Stomach (tissue), 9 donors: ENCODE results near the gene SOX12. TPM values are rescaled to one million over a fixed set of nuclear protein-coding genes. Genes with fewer than 3 reads are reported as not detected.

ENCODE experiments used
- DNase-seq, 2 donors: peaks; one replicate each; pipeline versions ENCODE4 v3.0.0 to v3.0.0-alpha.2; 2013 to 2019
- H3K27ac ChIP-seq, 5 donors: fragments of 200-600 bp in 4 of 5; sonication (generic) in 4 of 5; one replicate each; pipeline ENCODE4 v1.5.1; 2013 to 2019; ENCODE audit warnings: mild to moderate bottlenecking in 1 of 5, moderate library complexity in 1 of 5
- H3K27me3 ChIP-seq, 3 donors: fragments of 200-600 bp; sonication (generic); one replicate each; pipeline ENCODE4 v1.5.1; 2017 to 2019; ENCODE audit warnings: mixed run types in 1 of 3
- H3K36me3 ChIP-seq, 4 donors: fragments of 200-600 bp; sonication (generic); 1 replicate in 3 of 4; 2 replicates in 1 of 4; pipeline ENCODE4 v1.5.1; 2016 to 2019
- H3K4me1 ChIP-seq, 4 donors: fragments of 200-600 bp; sonication (generic); one replicate each; pipeline ENCODE4 v1.5.1; 2016 to 2019
- H3K4me3 ChIP-seq, 4 donors: fragments of 200-600 bp; sonication (generic) in 3 of 4; one replicate each; pipeline ENCODE4 v1.5.1; 2016 to 2019; ENCODE audit warnings: mild to moderate bottlenecking in 1 of 4
- H3K9me3 ChIP-seq, 4 donors: fragments of 200-600 bp; sonication (generic); one replicate each; pipeline ENCODE4 v1.5.1; 2016 to 2019
- EP300 ChIP-seq: sonication (generic); formaldehyde crosslinking; IDR thresholded peaks from one replicate; pipeline ENCODE4 v1.6.1; 2017; ENCODE audit warnings: antibody characterized with exemption
- POLR2A ChIP-seq, 4 donors: fragments of 450-650 bp; IDR thresholded peaks; one replicate each; pipeline ENCODE4 v1.6.1; 2016; ENCODE audit warnings: antibody characterized with exemption in 4 of 4, control low read depth in 2 of 4, mild to moderate bottlenecking in 1 of 4, moderate library complexity in 1 of 4
- POLR2AphosphoS5 ChIP-seq, 3 donors: sonication (generic); formaldehyde crosslinking; IDR thresholded peaks; one replicate each; pipeline ENCODE4 v1.6.1; 2016; ENCODE audit warnings: antibody characterized with exemption in 3 of 3
- WGBS, 5 donors: extraction: QIAGEN DNeasy Blood & Tissue Kit in 3 of 5; methylation state at CpG; one replicate each; pipeline versions ENCODE4 v1.1.5 to v1.1.7; 2013 to 2018; 5-methylcytosine and 5-hydroxymethylcytosine counted together
- intact Hi-C: fragments of 100-400 bp; cut with DNase I; formaldehyde crosslinking; loops from one replicate; pipeline ENCODE4 v1.15.1; 2023; ENCODE audit warnings: low total_unique reads
- polyA plus RNA-seq, 3 donors: library from polyadenylated mRNA; stranded (reverse); fragments of 200-250 nt; gene quantifications; one replicate each; pipeline ENCODE4 v1.2.3, GENCODE V29; 2013
- total RNA-seq, 5 donors: library from RNA; depleted of rRNA; stranded (reverse); fragments of >200 nt; gene quantifications; one replicate each; pipeline versions ENCODE4 v1.1.0 to v1.2.3, GENCODE V29; 2014 to 2016
- TF ChIP-seq, protein P1 (sequence below), 7 experiments: fragments of 450-650 bp in 4 of 7; fragments of 200-600 bp in 3 of 7; sonication (generic) in 3 of 7; IDR thresholded peaks; one replicate each; pipeline ENCODE4 v1.5.1; 2016 to 2019; ENCODE audit warnings: antibody characterized with exemption in 7 of 7, control low read depth in 2 of 7, mild to moderate bottlenecking in 1 of 7
- donor health status: healthy with polysubstance abuse.
- donor health status: Bipolar disorder and iron deficiency.
- donor health status: healthy.

SOX12 gene
- total and polyA plus RNA-seq, 8 donors: 1.5 to 20.3 (median 3.4) TPM

- Histone ChIP-seq H3K36me3 (no peaks in the 10 kb centered on the region), H3K27ac (peak overlapping the region; percentile 84 to 96 (median 93)), H3K4me1 (peaks cover 21 to 63% (median 60%) of the 10 kb centered on the region in 4 donors), H3K27me3 (peaks cover 0 to 16% (median 0%) of the 10 kb centered on the region in 3 donors), H3K9me3 (no peaks in the 10 kb centered on the region), H3K4me3 (peak overlapping the region; percentile 67 to 79 (median 76))
- TF ChIP-seq EP300: no peak
- intact Hi-C loops: no loop called here
- DNase-seq: peak in 1 of 2 donors; percentile 31
- 1 to 5% (median 2%) methylated on average over 13 to 38 of the region's 38 CpGs for WGBS, 5 donors
Observed at GRCh38 chr20:326645-327185, 1.4 kb downstream of the SOX12 start.

- peak overlapping the region; percentile 75 to 96 (median 93) for H3K27ac ChIP-seq
- no peaks in the 10 kb centered on the region for H3K36me3 ChIP-seq
- TF ChIP-seq, protein P1, sequence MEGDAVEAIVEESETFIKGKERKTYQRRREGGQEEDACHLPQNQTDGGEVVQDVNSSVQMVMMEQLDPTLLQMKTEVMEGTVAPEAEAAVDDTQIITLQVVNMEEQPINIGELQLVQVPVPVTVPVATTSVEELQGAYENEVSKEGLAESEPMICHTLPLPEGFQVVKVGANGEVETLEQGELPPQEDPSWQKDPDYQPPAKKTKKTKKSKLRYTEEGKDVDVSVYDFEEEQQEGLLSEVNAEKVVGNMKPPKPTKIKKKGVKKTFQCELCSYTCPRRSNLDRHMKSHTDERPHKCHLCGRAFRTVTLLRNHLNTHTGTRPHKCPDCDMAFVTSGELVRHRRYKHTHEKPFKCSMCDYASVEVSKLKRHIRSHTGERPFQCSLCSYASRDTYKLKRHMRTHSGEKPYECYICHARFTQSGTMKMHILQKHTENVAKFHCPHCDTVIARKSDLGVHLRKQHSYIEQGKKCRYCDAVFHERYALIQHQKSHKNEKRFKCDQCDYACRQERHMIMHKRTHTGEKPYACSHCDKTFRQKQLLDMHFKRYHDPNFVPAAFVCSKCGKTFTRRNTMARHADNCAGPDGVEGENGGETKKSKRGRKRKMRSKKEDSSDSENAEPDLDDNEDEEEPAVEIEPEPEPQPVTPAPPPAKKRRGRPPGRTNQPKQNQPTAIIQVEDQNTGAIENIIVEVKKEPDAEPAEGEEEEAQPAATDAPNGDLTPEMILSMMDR (IDR thresholded peaks at IDR 0.05): no peak
- peak; percentile 23 to 68 (median 33) for TF ChIP-seq POLR2AphosphoS5 (IDR thresholded peaks at IDR 0.05)
- no peaks in the 10 kb centered on the region for H3K9me3 ChIP-seq
- peaks cover 0 to 16% (median 0%) of the 10 kb centered on the region in 3 donors for H3K27me3 ChIP-seq
- 4 to 10% (median 6%) methylated on average over 16 to 47 of the region's 47 CpGs for WGBS, 5 donors
- DNase-seq: peak; percentile 84 to 97
- H3K4me1 ChIP-seq: peaks cover 21 to 63% (median 60%) of the 10 kb centered on the region in 4 donors
- H3K4me3 ChIP-seq: peak overlapping the region; percentile 67 to 79 (median 76)
- intact Hi-C loops: no loop called here
Observed at GRCh38 chr20:327186-328026, 2.1 kb downstream of the SOX12 start.

GRCh38 chr20:328027-328974 lies 2.9 kb downstream of the SOX12 start:
- H3K36me3 ChIP-seq: no peaks in the 10 kb centered on the region
- peaks cover 0 to 16% (median 0%) of the 10 kb centered on the region in 3 donors for H3K27me3 ChIP-seq
- intact Hi-C loops: no loop called here
- WGBS, 5 donors: 42 to 49% (median 48%) methylated on average over 31 of the region's 31 CpGs
- no peaks in the 10 kb centered on the region for H3K9me3 ChIP-seq
- DNase-seq: peak in 1 of 2 donors; percentile 27
- peaks cover 21 to 60% (median 59%) of the 10 kb centered on the region in 4 donors for H3K4me1 ChIP-seq
- peak overlapping the region; percentile 67 to 79 (median 76) for H3K4me3 ChIP-seq
- peak overlapping the region; percentile 56 to 96 (median 93) for H3K27ac ChIP-seq
- TF ChIP-seq EP300: no peak
- TF ChIP-seq POLR2A (IDR thresholded peaks at IDR 0.05): no peak
- TF ChIP-seq, protein P1 (IDR thresholded peaks at IDR 0.05): no peak
- no peak for TF ChIP-seq POLR2AphosphoS5 (IDR thresholded peaks at IDR 0.05)

DNA sequence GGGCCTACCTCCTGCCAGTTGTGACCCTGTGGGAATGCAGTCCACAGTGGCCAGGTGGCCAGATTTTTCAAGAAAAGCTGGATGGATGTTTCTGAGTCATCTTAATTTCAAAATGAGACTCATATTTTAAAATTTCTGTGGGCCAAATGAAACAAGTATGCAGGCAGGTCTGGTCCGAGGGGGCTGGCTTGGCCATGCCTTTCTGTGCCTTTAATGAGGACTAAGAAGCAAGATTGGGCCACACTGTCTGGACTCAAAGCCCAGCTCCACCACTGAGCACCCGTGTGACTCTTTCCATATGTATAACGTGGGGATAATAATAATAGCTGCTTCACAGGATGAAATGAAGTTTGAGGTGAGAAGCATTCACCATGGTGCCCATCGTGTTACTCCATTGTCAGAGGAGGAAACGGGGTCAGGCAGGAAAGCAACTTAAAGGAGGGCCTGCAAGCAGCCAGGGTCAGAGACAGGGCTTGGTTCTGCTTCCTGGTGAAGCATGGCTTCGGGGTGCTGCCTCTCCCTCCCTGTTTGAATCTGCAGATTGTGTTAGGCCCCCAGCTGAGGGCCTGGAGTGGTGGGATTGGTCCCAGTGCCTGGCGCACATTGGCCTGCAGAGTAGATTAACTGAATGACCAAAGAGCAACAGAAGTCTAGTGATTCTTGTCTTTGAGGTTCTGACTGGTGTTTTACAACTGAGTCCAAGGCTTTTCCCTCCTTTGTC lies 3.8 kb downstream of the SOX12 start:
- peak overlapping the region in 3 of 5 donors; percentile 50 to 96 (median 93) for H3K27ac ChIP-seq
- peaks cover 15 to 52% (median 52%) of the 10 kb centered on the region in 4 donors for H3K4me1 ChIP-seq
- no peaks in the 10 kb centered on the region for H3K9me3 ChIP-seq
- no peak for DNase-seq
- H3K36me3 ChIP-seq: no peaks in the 10 kb centered on the region
- intact Hi-C loops: no loop called here
- WGBS, 5 donors: 38 to 56% (median 50%) methylated on average over 7 of the region's 7 CpGs
- H3K27me3 ChIP-seq: peaks cover 0 to 16% (median 0%) of the 10 kb centered on the region in 3 donors
- H3K4me3 ChIP-seq: no peak overlapping the region
- no peak for TF ChIP-seq POLR2A (IDR thresholded peaks at IDR 0.05)
- TF ChIP-seq, protein P1 (IDR thresholded peaks at IDR 0.05): no peak
- no peak for TF ChIP-seq EP300
- no peak for TF ChIP-seq POLR2AphosphoS5 (IDR thresholded peaks at IDR 0.05)
